ENCODE results near the gene SUSD2.

DNA sequence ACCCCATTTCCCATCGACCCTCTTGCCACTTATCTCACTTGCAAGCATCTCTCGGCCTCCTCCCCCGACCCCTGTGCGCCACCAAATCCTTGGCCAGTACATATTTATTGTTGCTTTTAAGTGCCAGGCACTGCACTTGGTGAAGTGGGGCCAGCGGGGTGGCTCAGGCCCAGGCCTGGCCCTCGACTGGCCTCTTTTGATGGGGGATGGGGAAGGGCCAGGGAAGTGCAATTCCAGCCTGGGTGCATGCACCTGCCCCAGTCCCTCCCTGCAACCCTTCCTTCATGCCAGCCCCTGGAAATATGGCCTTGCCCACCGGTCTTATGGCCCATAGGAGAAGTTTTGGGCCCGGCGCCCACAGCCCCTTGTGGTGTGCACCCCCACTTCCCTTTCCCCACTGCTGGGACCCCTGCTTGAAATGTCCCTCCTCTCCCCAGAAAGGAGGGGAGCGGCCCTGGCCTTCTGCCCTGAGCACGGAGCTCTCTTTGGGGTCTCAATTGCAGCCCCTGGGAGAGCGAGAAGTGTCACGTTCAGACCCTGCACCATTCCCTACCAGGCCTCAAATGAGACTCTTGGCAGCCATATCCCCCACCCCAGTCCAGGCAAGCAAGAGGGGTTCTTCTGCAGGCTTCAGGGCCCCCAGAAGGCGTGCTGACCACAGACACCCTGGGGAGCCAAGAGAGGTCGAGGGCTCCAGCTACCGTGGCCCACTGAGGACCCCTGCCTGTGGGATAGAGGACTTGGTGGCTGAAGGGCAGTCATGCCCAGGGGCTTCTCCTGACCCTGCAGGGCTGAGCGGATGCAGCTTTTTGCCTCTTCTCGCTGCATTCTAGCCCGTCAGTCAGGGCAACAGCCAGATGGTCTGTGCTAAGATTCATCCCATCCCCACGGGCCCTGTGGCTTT lies 961 bp downstream of the SUSD2 start:
- TF ChIP-seq SNAI2 (CRISPR knock-in tag; IDR thresholded peaks at IDR 0.05) (no peak), ZC3H10 (CRISPR knock-in tag; IDR thresholded peaks at IDR 0.05) (no peak), ZFP3 (CRISPR knock-in tag; IDR thresholded peaks at IDR 0.05) (no peak), CSDC2 (CRISPR knock-in tag; IDR thresholded peaks at IDR 0.05) (no peak), RARB (CRISPR knock-in tag; IDR thresholded peaks at IDR 0.05) (no peak), ARNTL (CRISPR knock-in tag; IDR thresholded peaks at IDR 0.05; ENCODE audit: borderline replicate concordance, low read depth) (no peak), ZNF8 (CRISPR knock-in tag; IDR thresholded peaks at IDR 0.05) (no peak), CREB5 (CRISPR knock-in tag; IDR thresholded peaks at IDR 0.05; ENCODE audit: low read depth) (no peak), CSRNP3 (CRISPR knock-in tag; IDR thresholded peaks at IDR 0.05) (no peak)
- TF ChIP-seq, protein P1, sequence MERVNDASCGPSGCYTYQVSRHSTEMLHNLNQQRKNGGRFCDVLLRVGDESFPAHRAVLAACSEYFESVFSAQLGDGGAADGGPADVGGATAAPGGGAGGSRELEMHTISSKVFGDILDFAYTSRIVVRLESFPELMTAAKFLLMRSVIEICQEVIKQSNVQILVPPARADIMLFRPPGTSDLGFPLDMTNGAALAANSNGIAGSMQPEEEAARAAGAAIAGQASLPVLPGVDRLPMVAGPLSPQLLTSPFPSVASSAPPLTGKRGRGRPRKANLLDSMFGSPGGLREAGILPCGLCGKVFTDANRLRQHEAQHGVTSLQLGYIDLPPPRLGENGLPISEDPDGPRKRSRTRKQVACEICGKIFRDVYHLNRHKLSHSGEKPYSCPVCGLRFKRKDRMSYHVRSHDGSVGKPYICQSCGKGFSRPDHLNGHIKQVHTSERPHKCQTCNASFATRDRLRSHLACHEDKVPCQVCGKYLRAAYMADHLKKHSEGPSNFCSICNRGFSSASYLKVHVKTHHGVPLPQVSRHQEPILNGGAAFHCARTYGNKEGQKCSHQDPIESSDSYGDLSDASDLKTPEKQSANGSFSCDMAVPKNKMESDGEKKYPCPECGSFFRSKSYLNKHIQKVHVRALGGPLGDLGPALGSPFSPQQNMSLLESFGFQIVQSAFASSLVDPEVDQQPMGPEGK (CRISPR knock-in tag; IDR thresholded peaks at IDR 0.05; ENCODE audit: borderline replicate concordance) = no peak

All from SK-N-SH treated with all-trans-retinoic acid at 6 μM for 48 hours (cell line).